Skeletal muscle satellite cell (primary cell): ENCODE measurements around the gene TSHB.

ENCODE experiments used
- H3K27me3 ChIP-seq: 2 replicates; pipeline ENCODE4 v1.7.0; 2013; ENCODE audit warnings: low read length; ENCODE audit not compliant: control insufficient read depth, insufficient read depth
- H3K36me3 ChIP-seq: 2 replicates; pipeline ENCODE4 v1.7.0; 2013; ENCODE audit warnings: mild to moderate bottlenecking, control low read depth, low read length; ENCODE audit not compliant: insufficient read depth
- H3K4me1 ChIP-seq: 2 replicates; pipeline ENCODE4 v1.7.0; 2013; ENCODE audit warnings: low read length; ENCODE audit not compliant: control insufficient read depth, insufficient read depth
- H3K4me2 ChIP-seq: 2 replicates; pipeline ENCODE4 v1.7.0; 2013; ENCODE audit warnings: mild to moderate bottlenecking, low read length
- H3K4me3 ChIP-seq: 2 replicates; pipeline ENCODE4 v1.7.0; 2013; ENCODE audit warnings: low read length
- H3K9ac ChIP-seq: 2 replicates; pipeline ENCODE4 v1.7.0; 2013; ENCODE audit warnings: mild to moderate bottlenecking, low read depth, low read length, moderate library complexity
- H3K9me3 ChIP-seq: replicated peaks from 2 replicates; pipeline ENCODE4 v1.7.0; 2013; ENCODE audit warnings: mild to moderate bottlenecking, control low read depth, low read length

Gene TSHB

DNA sequence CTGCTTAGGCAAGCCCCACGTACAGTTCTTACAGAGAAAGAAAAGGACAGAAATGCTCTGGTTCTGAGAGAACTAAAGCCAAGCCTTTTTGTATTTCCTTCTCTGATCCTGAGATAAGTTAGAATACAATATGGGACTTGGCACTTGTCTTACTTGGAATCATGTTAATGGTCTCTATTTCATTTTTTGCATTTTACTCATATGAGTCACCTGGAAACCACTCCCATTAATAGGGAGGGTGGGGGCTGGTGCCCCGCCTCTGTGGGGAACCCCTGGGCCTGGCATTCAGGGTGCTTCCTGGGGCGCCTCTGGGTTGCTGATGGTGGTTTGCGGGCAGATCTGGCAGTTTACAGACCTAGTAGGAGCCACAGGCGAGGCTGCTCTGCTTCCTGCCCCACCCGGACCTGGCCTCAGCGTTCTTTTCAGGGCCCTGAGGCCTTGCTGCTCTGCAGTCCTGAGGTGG lies 32.9 kb downstream of the TSHB start:
- Histone ChIP-seq H3K4me2 (peak overlapping the region; percentile 15), H3K27me3 (no peaks in the 10 kb centered on the region), H3K4me1 (peaks cover 11% of the 10 kb centered on the region), H3K4me3 (no peak overlapping the region), H3K9me3 (no peaks in the 10 kb centered on the region), H3K9ac (no peak overlapping the region), H3K36me3 (no peaks in the 10 kb centered on the region)

- H3K4me2 ChIP-seq, result no peak overlapping the region
- H3K4me3 ChIP-seq, result no peak overlapping the region
- H3K4me1 ChIP-seq, result peaks cover 19% of the 10 kb centered on the region
- no peak overlapping the region for H3K9ac ChIP-seq
- no peaks in the 10 kb centered on the region for H3K27me3 ChIP-seq
- no peaks in the 10 kb centered on the region for H3K36me3 ChIP-seq
- no peaks in the 10 kb centered on the region for H3K9me3 ChIP-seq
Observed at GRCh38 chr1:115063228-115063901, 33.7 kb downstream of the TSHB start.

DNA sequence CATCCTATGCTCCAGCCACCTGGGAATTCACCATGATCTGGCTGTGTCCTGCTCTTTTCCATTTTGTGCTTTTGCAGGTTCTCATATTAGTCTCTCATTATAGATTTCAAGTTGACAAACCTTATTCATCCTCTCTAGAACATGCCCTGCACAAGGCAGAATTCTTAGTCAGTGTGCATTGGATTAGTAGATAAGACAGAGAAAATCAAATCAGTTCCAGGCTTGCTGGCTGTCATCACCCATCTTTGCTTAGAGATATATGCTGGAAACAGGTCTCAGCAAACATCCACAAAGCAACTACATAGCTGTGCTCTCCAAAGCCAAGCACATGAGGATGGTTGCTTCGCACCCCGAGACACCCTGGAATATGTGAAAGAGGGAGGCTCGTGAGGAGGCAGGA lies 34.8 kb downstream of the TSHB start:
- H3K4me1 ChIP-seq, result peaks cover 28% of the 10 kb centered on the region
- no peak overlapping the region for H3K4me2 ChIP-seq
- no peaks in the 10 kb centered on the region for H3K27me3 ChIP-seq
- no peaks in the 10 kb centered on the region for H3K9me3 ChIP-seq
- no peak overlapping the region for H3K4me3 ChIP-seq
- no peaks in the 10 kb centered on the region for H3K36me3 ChIP-seq
- no peak overlapping the region for H3K9ac ChIP-seq

- Histone ChIP-seq H3K4me2 (no peak overlapping the region), H3K9me3 (no peaks in the 10 kb centered on the region), H3K9ac (no peak overlapping the region), H3K27me3 (no peaks in the 10 kb centered on the region), H3K4me1 (peaks cover 33% of the 10 kb centered on the region), H3K4me3 (no peak overlapping the region), H3K36me3 (no peaks in the 10 kb centered on the region)
Observed at GRCh38 chr1:115065021-115065420, 35.4 kb downstream of the TSHB start.

DNA sequence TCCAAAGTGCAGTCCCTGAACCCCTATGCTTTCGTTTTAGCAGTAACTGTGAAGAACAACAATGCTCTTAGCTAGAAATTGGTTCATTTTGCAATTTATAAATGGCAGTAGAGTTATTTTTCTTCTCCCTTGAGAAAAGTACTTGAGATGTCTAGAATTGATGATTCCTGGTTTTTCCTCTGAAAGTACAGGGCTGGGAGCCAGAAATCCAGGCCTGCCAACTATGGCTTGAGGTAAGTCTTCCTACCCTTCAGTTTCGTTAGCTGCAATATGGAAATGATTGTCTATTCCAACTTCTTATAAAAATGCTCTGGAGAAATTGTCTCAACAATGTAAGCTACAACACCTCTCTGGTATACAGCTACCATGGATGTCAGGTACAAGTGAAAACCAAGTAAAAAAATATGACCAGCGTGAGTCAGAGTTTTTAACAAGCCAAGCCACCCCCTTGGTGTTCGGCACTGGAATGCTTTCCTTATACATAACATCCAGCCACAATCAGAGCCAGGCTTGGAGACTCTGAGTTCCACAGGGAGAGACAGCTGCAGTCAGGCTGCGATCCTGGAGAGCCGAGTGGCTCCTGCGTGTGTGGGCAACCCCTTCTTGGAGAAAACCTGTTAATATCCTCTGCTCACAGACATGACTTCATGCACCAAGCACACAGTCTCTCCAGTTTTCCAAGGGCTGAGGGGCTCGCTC lies 37.7 kb downstream of the TSHB start:
- H3K4me2 ChIP-seq, result no peak overlapping the region
- peaks cover 29% of the 10 kb centered on the region for H3K4me1 ChIP-seq
- H3K9me3 ChIP-seq, result no peaks in the 10 kb centered on the region
- H3K27me3 ChIP-seq, result no peaks in the 10 kb centered on the region
- H3K9ac ChIP-seq, result no peak overlapping the region
- H3K36me3 ChIP-seq, result no peaks in the 10 kb centered on the region
- no peak overlapping the region for H3K4me3 ChIP-seq

DNA sequence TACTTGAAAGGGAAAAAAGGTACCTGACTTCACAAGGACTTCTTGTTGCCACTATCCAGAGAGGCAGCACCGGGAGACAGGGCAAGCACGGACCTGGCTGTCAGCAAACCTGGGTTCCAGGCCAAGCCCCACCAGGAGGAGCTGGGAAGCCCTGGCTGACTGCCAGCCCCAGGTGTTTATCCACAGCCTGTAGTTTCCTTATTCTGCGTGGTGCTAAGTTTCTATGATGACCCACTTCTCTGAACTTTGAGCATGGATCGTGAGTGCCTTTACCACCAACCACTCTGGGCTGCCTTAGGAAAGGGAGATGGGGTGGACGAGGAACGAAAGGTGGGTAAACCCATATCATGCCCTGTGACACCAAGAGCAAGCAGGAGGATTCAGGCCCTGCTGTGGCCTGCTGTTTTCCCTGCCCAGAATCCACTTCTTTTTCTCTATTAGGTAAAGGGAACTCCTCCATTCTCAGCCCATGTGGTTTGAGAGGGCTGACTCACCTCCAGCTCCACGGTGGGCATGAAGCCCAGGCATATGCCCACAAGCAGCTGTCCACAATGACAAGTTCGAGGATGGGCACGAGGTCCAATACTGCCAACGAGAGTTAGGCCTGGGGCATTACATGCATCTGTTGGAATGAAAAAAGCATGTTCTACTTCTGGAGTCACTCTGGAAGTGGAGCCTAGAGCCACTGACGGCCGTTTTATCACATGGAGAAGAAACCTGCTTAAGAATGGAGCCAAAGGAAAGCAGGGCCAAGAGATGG lies 39.4 kb downstream of the TSHB start:
- H3K9ac ChIP-seq, result no peak overlapping the region
- H3K4me1 ChIP-seq, result peaks cover 24% of the 10 kb centered on the region
- H3K4me2 ChIP-seq, result no peak overlapping the region
- no peak overlapping the region for H3K4me3 ChIP-seq
- H3K36me3 ChIP-seq, result no peaks in the 10 kb centered on the region
- peaks cover 7% of the 10 kb centered on the region for H3K27me3 ChIP-seq
- no peaks in the 10 kb centered on the region for H3K9me3 ChIP-seq

- H3K4me1 ChIP-seq, result peaks cover 24% of the 10 kb centered on the region
- no peaks in the 10 kb centered on the region for H3K9me3 ChIP-seq
- H3K36me3 ChIP-seq, result no peaks in the 10 kb centered on the region
- no peak overlapping the region for H3K9ac ChIP-seq
- peaks cover 15% of the 10 kb centered on the region for H3K27me3 ChIP-seq
- H3K4me2 ChIP-seq, result no peak overlapping the region
- H3K4me3 ChIP-seq, result no peak overlapping the region
Observed at GRCh38 chr1:115069659-115070308, 40.2 kb downstream of the TSHB start.

DNA sequence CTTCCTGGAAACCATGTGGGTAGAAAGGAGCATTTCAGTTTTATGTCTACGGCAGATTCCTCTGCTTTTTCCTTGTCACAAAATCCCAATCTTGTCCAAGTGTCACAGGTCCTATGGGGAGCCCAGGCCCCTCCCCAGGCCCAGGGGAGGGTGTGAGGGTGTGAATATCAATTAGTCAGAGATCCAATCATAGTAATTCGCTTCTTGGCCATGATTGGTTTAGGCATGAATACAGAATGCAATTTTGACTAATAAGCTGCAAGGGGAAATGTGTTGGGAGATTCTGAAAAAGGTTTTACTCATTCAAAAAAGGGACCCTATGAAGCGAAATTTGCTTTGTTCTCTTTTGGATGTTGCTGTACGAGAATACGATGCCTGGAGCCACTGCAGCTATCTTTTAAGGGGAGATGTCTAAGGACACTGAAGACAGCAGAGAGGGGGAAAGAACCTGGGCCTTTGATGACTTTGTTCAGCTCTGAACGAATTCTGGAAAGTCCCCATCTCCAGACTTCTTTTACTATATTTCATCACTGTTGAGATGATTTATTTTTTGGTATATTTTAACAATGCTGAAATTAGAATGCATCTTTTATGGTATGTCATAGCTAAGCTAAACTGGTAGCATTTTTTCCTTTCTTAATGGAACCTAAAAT lies 41.5 kb downstream of the TSHB start:
- Histone ChIP-seq H3K36me3 (no peaks in the 10 kb centered on the region), H3K27me3 (peaks cover 27% of the 10 kb centered on the region), H3K9ac (no peak overlapping the region), H3K9me3 (no peaks in the 10 kb centered on the region), H3K4me2 (no peak overlapping the region), H3K4me3 (no peak overlapping the region), H3K4me1 (peaks cover 24% of the 10 kb centered on the region)

DNA sequence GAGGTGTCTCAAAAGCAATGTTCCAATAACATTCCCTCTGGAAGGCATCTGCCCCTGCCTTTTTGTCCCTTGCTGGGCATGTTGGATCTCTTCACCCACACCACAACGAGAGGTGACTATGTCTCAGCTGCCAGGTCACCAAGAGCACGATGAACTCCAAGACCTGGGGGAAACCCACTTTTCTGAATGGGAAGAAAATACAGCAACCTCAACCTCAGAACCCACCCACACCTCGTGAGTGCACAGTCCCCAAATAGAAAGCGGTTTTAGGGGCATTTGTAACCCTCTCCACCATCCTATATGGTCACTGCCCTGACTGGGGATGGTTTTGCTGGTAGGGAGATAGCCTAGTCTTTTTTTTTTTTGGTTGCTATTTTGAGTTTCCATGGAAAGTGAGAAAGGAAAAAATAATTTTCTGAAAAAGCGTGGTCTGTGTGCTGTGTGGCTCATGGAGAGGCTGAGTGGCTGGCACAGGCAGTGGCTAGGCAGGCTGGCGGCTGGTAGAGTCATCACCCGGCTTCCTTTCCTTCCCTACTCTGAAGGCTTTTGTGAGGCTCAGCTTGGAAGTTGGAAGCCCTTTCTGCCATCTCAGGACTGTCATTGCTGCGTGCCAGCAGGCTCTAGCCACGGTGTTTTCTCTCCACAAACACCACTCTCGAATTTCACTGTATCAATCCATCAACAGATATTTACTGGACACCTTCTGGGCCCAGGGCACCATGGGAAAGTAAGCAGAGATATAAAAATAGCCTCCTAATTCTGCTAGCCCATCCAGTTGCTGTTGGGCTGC lies 43.9 kb downstream of the TSHB start:
- H3K27me3 ChIP-seq, result peaks cover 27% of the 10 kb centered on the region
- H3K36me3 ChIP-seq, result no peaks in the 10 kb centered on the region
- peaks cover 13% of the 10 kb centered on the region for H3K4me1 ChIP-seq

GRCh38 chr1:115074839-115075534 lies 45.4 kb downstream of the TSHB start:
- Histone ChIP-seq H3K4me2 (no peak overlapping the region), H3K9me3 (no peaks in the 10 kb centered on the region), H3K36me3 (no peaks in the 10 kb centered on the region), H3K9ac (no peak overlapping the region), H3K4me1 (no peaks in the 10 kb centered on the region), H3K4me3 (no peak overlapping the region), H3K27me3 (peaks cover 27% of the 10 kb centered on the region)

More for the DNA sequence above, 43.9 kb downstream of the TSHB start:
- Histone ChIP-seq H3K9me3 (no peaks in the 10 kb centered on the region), H3K4me3 (no peak overlapping the region), H3K4me2 (no peak overlapping the region), H3K9ac (no peak overlapping the region)
